ENCODE results near the gene ARIH2. TPM values are rescaled to one million over a fixed set of nuclear protein-coding genes. Genes with fewer than 3 reads are reported as not detected.

Gene ARIH2
- total and polyA plus RNA-seq, 9 of the 15 experiments (the other 6 are each of a cell fraction or from before 2014, with no cell fraction given): 27.0 to 120 (median 108) TPM

- TF ChIP-seq ZBTB11 (CRISPR knock-in tag; IDR thresholded peaks at IDR 0.05) (peak in 1 of 3 experiments; percentile 62; a peak in 2 of 6 replicates), FOXM1 (IDR thresholded peaks at IDR 0.05; ENCODE audit: low read depth) (no peak), FOXM1 (CRISPR knock-in tag; IDR thresholded peaks at IDR 0.05; ENCODE audit: low read depth) (no peak), ZNF224 (CRISPR knock-in tag; IDR thresholded peaks at IDR 0.05) (no peak), SPI1 (IDR thresholded peaks at IDR 0.05; ENCODE audit: borderline replicate concordance, low read depth, low read length) (no peak), ZNF174 (CRISPR knock-in tag; IDR thresholded peaks at IDR 0.05) (no peak), KLF13 (tag; IDR thresholded peaks at IDR 0.05; ENCODE audit: borderline replicate concordance, low read depth) (peak; percentile 73; the same call in 1 of the 2 replicates), HMG20B (CRISPR knock-in tag; IDR thresholded peaks at IDR 0.05) (no peak), MYBL2 (IDR thresholded peaks at IDR 0.05; ENCODE audit: low read depth) (no peak), MYBL2 (CRISPR knock-in tag; IDR thresholded peaks at IDR 0.05; ENCODE audit: borderline replicate concordance) (no peak), MLX (CRISPR knock-in tag; conservative IDR thresholded peaks at IDR 0.05) (no peak), CHD1 (IDR thresholded peaks at IDR 0.05; ENCODE audit: low read length) (no peak), GTF2E2 (tag; IDR thresholded peaks at IDR 0.05) (no peak; the same call in 1 of the 2 replicates), CTBP1 (IDR thresholded peaks at IDR 0.05; ENCODE audit: borderline replicate concordance) (no peak; the same call in 1 of the 2 replicates), ZNF232 (CRISPR knock-in tag; IDR thresholded peaks at IDR 0.05) (no peak), MXI1 (IDR thresholded peaks at IDR 0.05; ENCODE audit: low read depth, low read length) (peak; percentile 23; the same call in 1 of the 2 replicates), NFATC3 (IDR thresholded peaks at IDR 0.05) (no peak), E2F3 (CRISPR knock-in tag; IDR thresholded peaks at IDR 0.05) (no peak), RHOXF2B (CRISPR knock-in tag; conservative IDR thresholded peaks at IDR 0.05) (no peak), YY1 (IDR thresholded peaks at IDR 0.05; ENCODE audit: borderline replicate concordance in 1 of 3, control insufficient read depth in 1 of 3, extremely low read depth in 1 of 3, insufficient read depth in 3 of 3, insufficient read length in 1 of 3, insufficient replicate concordance in 2 of 3, low read depth in 1 of 3, low read length in 2 of 3) (peak in 1 of 3 experiments; percentile 46)
- TF ChIP-seq, protein P1, sequence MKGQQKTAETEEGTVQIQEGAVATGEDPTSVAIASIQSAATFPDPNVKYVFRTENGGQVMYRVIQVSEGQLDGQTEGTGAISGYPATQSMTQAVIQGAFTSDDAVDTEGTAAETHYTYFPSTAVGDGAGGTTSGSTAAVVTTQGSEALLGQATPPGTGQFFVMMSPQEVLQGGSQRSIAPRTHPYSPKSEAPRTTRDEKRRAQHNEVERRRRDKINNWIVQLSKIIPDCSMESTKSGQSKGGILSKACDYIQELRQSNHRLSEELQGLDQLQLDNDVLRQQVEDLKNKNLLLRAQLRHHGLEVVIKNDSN (CRISPR knock-in tag; IDR thresholded peaks at IDR 0.05): peak; percentile 50
Observed at GRCh38 chr3:48898383-48899234, 20.0 kb upstream of the ARIH2 start, which contains the start of gene SLC25A20 (continued).
